Activated CD4-positive, alpha-beta T cell treated with anti-CD3 and anti-CD28 coated beads, Interleukin-2, Interleukin-6, amounts not matched to agents 100 ng/mL and 50 ng/mL, durations not matched to agents 16 hours and 8 hours (primary cell): ENCODE measurements around the gene KLK10.

Experiments used
- DNase-seq: peaks from one replicate; pipeline ENCODE4 v3.0.0-alpha.2; 2020

Gene KLK10

GRCh38 chr19:51019544-51019925 lies at the start of gene KLK10:
TSS of gene KLK10 (minus strand) at chr19:51019709. CDS start at chr19:51019130, 579 bp downstream.
- DNase-seq: no peak

- no peak for DNase-seq
These were observed 47.1 kb upstream of the KLK10 start for GRCh38 chr19:51066393-51067186.

GRCh38 chr19:51065221-51065960 lies 45.9 kb upstream of the KLK10 start:
- no peak for DNase-seq

GRCh38 chr19:51064534-51065220 lies 45.2 kb upstream of the KLK10 start, which contains the start of gene KLK13:
TSS of gene KLK13 (minus strand) at chr19:51065092. CDS start at chr19:51065067, 25 bp downstream.
- no peak for DNase-seq

- DNase-seq: no peak
These were observed 44.2 kb upstream of the KLK10 start for GRCh38 chr19:51063664-51064063.

- DNase-seq: no peak
These were observed 41.5 kb upstream of the KLK10 start for GRCh38 chr19:51060973-51061372.

- DNase-seq: no peak
These were observed 40.8 kb upstream of the KLK10 start for GRCh38 chr19:51060336-51060735.

GRCh38 chr19:51059715-51060114 lies 40.2 kb upstream of the KLK10 start:
- DNase-seq: no peak

- no peak for DNase-seq
These were observed 36.4 kb upstream of the KLK10 start for GRCh38 chr19:51055866-51056265.

- DNase-seq: no peak
These were observed 27.5 kb upstream of the KLK10 start for GRCh38 chr19:51047031-51047335.

GRCh38 chr19:51044327-51044726 lies 24.8 kb upstream of the KLK10 start:
- no peak for DNase-seq

GRCh38 chr19:51043497-51043896 lies 24.0 kb upstream of the KLK10 start:
- DNase-seq: no peak

GRCh38 chr19:51040151-51040550 lies 20.6 kb upstream of the KLK10 start:
- no peak for DNase-seq

- no peak for DNase-seq
These were observed 17.0 kb upstream of the KLK10 start for GRCh38 chr19:51036519-51036918.

GRCh38 chr19:51034704-51035103 lies 15.2 kb upstream of the KLK10 start, which contains the start of gene KLK12:
TSS of gene KLK12 (minus strand) at chr19:51035002. CDS start at chr19:51034621, 381 bp downstream.
- DNase-seq: no peak

- DNase-seq: no peak
These were observed 12.3 kb upstream of the KLK10 start for GRCh38 chr19:51031880-51032225.

- DNase-seq: no peak
These were observed 11.8 kb upstream of the KLK10 start for GRCh38 chr19:51031220-51031879.

- no peak for DNase-seq
These were observed 11.1 kb upstream of the KLK10 start for GRCh38 chr19:51030631-51031030.

GRCh38 chr19:51029718-51030117 lies 10.2 kb upstream of the KLK10 start:
- DNase-seq: no peak

GRCh38 chr19:51027873-51028272 lies 8.4 kb upstream of the KLK10 start:
- no peak for DNase-seq

- DNase-seq: no peak
These were observed 7.8 kb upstream of the KLK10 start for GRCh38 chr19:51027126-51027806.

- DNase-seq: no peak
These were observed 7.0 kb upstream of the KLK10 start, which contains the start of gene KLK11 for GRCh38 chr19:51026554-51026831. TSS of gene KLK11 (minus strand) at chr19:51026616. CDS start at chr19:51025631, 985 bp downstream.
